ENCODE measurements around the gene DNAJB11.
"Not testable (repeated sequence)": the region's sequence is repeated elsewhere in the genome, so short reads cannot be mapped to it uniquely, and the experiment has no call there.

Gene DNAJB11

GRCh38 chr3:186618318-186618938 is 47.9 kb downstream of the DNAJB11 start:
- no peak for DNase-seq (ENCODE audit: low spot score)

GRCh38 chr3:186619787-186620212 is 49.3 kb downstream of the DNAJB11 start:
- DNase-seq (ENCODE audit: low spot score): no peak

GRCh38 chr3:186620213-186621092 is 49.9 kb downstream of the DNAJB11 start:
- DNase-seq (ENCODE audit: low spot score): no peak

- no peak for DNase-seq (ENCODE audit: low spot score)
Observed at GRCh38 chr3:186621894-186622650, 51.6 kb downstream of the DNAJB11 start.

GRCh38 chr3:186622651-186623310 is 52.3 kb downstream of the DNAJB11 start:
- DNase-seq (ENCODE audit: low spot score): no peak

- DNase-seq (ENCODE audit: low spot score): no peak
Observed at GRCh38 chr3:186624598-186624997, 54.1 kb downstream of the DNAJB11 start.

GRCh38 chr3:186625600-186626042 is 55.1 kb downstream of the DNAJB11 start:
- DNase-seq (ENCODE audit: low spot score): no peak

- DNase-seq (ENCODE audit: low spot score): no peak
Observed at GRCh38 chr3:186626254-186626847, 55.8 kb downstream of the DNAJB11 start.

GRCh38 chr3:186627852-186628414 is 57.4 kb downstream of the DNAJB11 start:
- DNase-seq (ENCODE audit: low spot score): no peak

GRCh38 chr3:186628756-186629155 is 58.2 kb downstream of the DNAJB11 start:
- no peak for DNase-seq (ENCODE audit: low spot score)

- DNase-seq (ENCODE audit: low spot score): no peak
Observed at GRCh38 chr3:186630950-186631641, 60.6 kb downstream of the DNAJB11 start.

- DNase-seq (ENCODE audit: low spot score): no peak
Observed at GRCh38 chr3:186633481-186633880, 63.0 kb downstream of the DNAJB11 start.

- DNase-seq (ENCODE audit: low spot score): not testable (repeated sequence)
Observed at GRCh38 chr3:186634207-186634606, 63.7 kb downstream of the DNAJB11 start.

All from AG08395 (cell line).